Heart left ventricle (tissue), 16 donors: ENCODE measurements around the gene NEMP2. TPM values are rescaled to one million over a fixed set of nuclear protein-coding genes. Genes with fewer than 3 reads are reported as not detected.

Source experiments
- ATAC-seq, 4 donors: fragments of 200-7000 bp; cut with Tn5 transposase; one replicate each; pipeline ENCODE4 v1.9.1; 2020 to 2022; ENCODE audit warnings: moderate library complexity in 4 of 4, mild to moderate bottlenecking in 3 of 4, moderate number of reproducible peaks in 1 of 4
- DNase-seq, 5 donors: peaks; one replicate each; pipeline ENCODE4 v3.0.0-alpha.2; 2020
- H3K27ac ChIP-seq, 12 donors: fragments of 200-600 bp; sonication (generic) in 4 of 12; one replicate each; pipeline versions ENCODE4 v1.5.0 to v1.8.0; 2016 to 2022; ENCODE audit warnings: mild to moderate bottlenecking in 2 of 12
- H3K27me3 ChIP-seq, 9 donors: fragments of 200-600 bp; sonication (generic) in 2 of 9; one replicate each; pipeline versions ENCODE4 v1.5.1 to v1.8.0; 2016 to 2022; ENCODE audit warnings: mild to moderate bottlenecking in 3 of 9
- H3K36me3 ChIP-seq, 9 donors: fragments of 200-600 bp; sonication (generic) in 2 of 9; one replicate each; pipeline versions ENCODE4 v1.5.0 to v1.8.0; 2018 to 2022; ENCODE audit warnings: mild to moderate bottlenecking in 2 of 9
- H3K4me1 ChIP-seq, 12 donors: fragments of 200-600 bp; sonication (generic) in 4 of 12; one replicate each; pipeline versions ENCODE4 v1.5.0 to v1.8.0; 2016 to 2022; ENCODE audit warnings: mild to moderate bottlenecking in 3 of 12
- H3K4me3 ChIP-seq, 12 donors: fragments of 200-600 bp; sonication (generic) in 4 of 12; one replicate each; pipeline versions ENCODE4 v1.5.0 to v1.8.0; 2017 to 2022; ENCODE audit warnings: mild to moderate bottlenecking in 9 of 12, moderate library complexity in 4 of 12
- H3K9me3 ChIP-seq, 12 donors: fragments of 200-600 bp; sonication (generic) in 4 of 12; one replicate each; pipeline versions ENCODE4 v1.5.0 to v1.8.0; 2016 to 2022; ENCODE audit warnings: mild to moderate bottlenecking in 1 of 12
- POLR2A ChIP-seq, 2 donors: fragments of 450-650 bp; IDR thresholded peaks; one replicate each; pipeline ENCODE4 v1.6.1; 2017; ENCODE audit warnings: antibody characterized with exemption in 2 of 2, mild to moderate bottlenecking in 2 of 2, moderate library complexity in 2 of 2
- WGBS, 4 donors: extraction: QIAGEN DNeasy Blood & Tissue Kit in 2 of 4; methylation state at CpG; one replicate each; pipeline versions ENCODE4 v1.1.5 to v1.1.7; 2013 to 2018; 5-methylcytosine and 5-hydroxymethylcytosine counted together
- intact Hi-C, 10 donors: fragments of 100-400 bp; cut with DNase I; formaldehyde crosslinking; loops; one replicate each; pipeline versions ENCODE4 v1.11.1 to v1.14.2; 2022
- polyA plus RNA-seq, 2 donors: library from polyadenylated mRNA; stranded (reverse); fragments of 200-250 nt; gene quantifications; one replicate each; pipeline ENCODE4 v1.2.3, GENCODE V29; 2013
- total RNA-seq, 9 donors: library from RNA; depleted of rRNA in 2 of 9; stranded (reverse); fragments of >200 nt in 2 of 9; fragmentation: NEBNext Ultra II Directional in 3 of 9; extraction: Animal tissue kit (Norgen Biotek cat#: 25700) in 3 of 9; gene quantifications; one replicate each; pipeline versions ENCODE4 v1.1.0 to v1.2.4, GENCODE V29; 2016 to 2023
- TF ChIP-seq, protein P1 (sequence below), 12 donors: fragments of 200-600 bp; sonication (generic) in 4 of 12; IDR thresholded peaks; one replicate each; pipeline versions ENCODE4 v1.5.0 to v1.8.0; 2018 to 2022; ENCODE audit warnings: antibody characterized with exemption in 12 of 12, mild to moderate bottlenecking in 5 of 12
- donor health status: ischemic (EF 13 %, LVEDD 7.1; RV severe dilation, severe dysfunction).
- donor health status: healthy with polysubstance abuse.
- donor health status: DM: no; HTN: yes; CAD: no.
- donor health status: DM: no; HTN: no; CAD: no.
- donor health status: ischemic (EF 25% LVEDD 6.9; RV normal size, moderate dysfunction).
- donor health status: ischemic (EF 25% LVEDD 5.7; RV mildly dilated, moderate dysfunction).
- donor health status: healthy.
- donor health status: DM: yes; HTN: yes; CAD: no.
- donor health status: ischemic (EF 35%, LVEDD 5.7; RV mildly dilated, moderate dysfunction).
- donor health status: nonischemic (EF 11% LVEDD 7.7; RV severe dilation, severe dysfunction).
- donor health status: DM: yes; HTN: yes; CAD: no.
- donor health status: PGD.
- donor health status: ischemic (EF 29% LVEDD 5.4; RV normal size, mild dysfunction).
- donor health status: nonischemic (EF 23%, LVEDD 6.1; RV moderate dilation, normal function).

The NEMP2 gene
- total and polyA plus RNA-seq, 11 donors, result 0.42 to 4.6 (median 2.2) TPM

- 65 to 72% (median 69%) methylated on average over 3 of the region's 3 CpGs for WGBS, 4 donors
- peak overlapping the region in 9 of 12 donors; percentile 10 to 50 (median 36) for H3K27ac ChIP-seq
- DNase-seq (no peak), ATAC-seq (no peak)
- intact Hi-C loops, result no loop called here
- peaks cover 0 to 32% (median 22%) of the 10 kb centered on the region in 12 donors for H3K9me3 ChIP-seq
- TF ChIP-seq, protein P1, sequence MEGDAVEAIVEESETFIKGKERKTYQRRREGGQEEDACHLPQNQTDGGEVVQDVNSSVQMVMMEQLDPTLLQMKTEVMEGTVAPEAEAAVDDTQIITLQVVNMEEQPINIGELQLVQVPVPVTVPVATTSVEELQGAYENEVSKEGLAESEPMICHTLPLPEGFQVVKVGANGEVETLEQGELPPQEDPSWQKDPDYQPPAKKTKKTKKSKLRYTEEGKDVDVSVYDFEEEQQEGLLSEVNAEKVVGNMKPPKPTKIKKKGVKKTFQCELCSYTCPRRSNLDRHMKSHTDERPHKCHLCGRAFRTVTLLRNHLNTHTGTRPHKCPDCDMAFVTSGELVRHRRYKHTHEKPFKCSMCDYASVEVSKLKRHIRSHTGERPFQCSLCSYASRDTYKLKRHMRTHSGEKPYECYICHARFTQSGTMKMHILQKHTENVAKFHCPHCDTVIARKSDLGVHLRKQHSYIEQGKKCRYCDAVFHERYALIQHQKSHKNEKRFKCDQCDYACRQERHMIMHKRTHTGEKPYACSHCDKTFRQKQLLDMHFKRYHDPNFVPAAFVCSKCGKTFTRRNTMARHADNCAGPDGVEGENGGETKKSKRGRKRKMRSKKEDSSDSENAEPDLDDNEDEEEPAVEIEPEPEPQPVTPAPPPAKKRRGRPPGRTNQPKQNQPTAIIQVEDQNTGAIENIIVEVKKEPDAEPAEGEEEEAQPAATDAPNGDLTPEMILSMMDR (IDR thresholded peaks at IDR 0.05), result no peak
- no peak for TF ChIP-seq POLR2A (IDR thresholded peaks at IDR 0.05)
- peak overlapping the region in 9 of 12 donors; percentile 11 to 46 (median 19) for H3K4me3 ChIP-seq
- H3K36me3 ChIP-seq, result no peaks in the 10 kb centered on the region
- H3K4me1 ChIP-seq, result no peaks in the 10 kb centered on the region
- H3K27me3 ChIP-seq, result no peaks in the 10 kb centered on the region
Measured at GRCh38 chr2:190545093-190545492, 10.6 kb upstream of the NEMP2 start.

DNA sequence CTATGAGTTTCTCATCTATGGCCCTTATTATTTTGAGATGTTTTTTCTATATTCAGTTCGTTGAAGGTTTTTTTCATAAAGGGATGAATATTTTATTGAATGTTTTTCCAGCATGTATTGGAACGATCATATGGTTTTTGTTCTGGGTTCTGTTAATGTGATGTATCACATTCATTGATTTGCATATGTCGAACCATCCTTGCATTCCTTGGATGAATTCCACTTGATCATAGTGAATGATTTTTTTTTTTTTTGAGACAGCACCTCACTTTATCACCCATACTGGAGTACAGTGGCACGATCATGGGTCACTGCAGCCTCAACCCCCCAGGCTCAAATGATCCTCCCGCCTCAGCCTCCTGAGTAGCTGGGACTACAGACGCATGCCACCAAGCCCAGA is 5.5 kb upstream of the NEMP2 start:
- peaks cover 0 to 63% (median 32%) of the 10 kb centered on the region in 12 donors for H3K9me3 ChIP-seq
- intact Hi-C loops, result loop anchor here in 1 of 10 donors (5.0 kb wide), 1 partner anchor 37 kb away; no protein-coding TSS in a partner anchor
- H3K36me3 ChIP-seq, result no peaks in the 10 kb centered on the region
- no peak overlapping the region for H3K4me3 ChIP-seq
- ATAC-seq (no peak), DNase-seq (no peak)
- H3K27ac ChIP-seq, result no peak overlapping the region
- no peak for TF ChIP-seq POLR2A (IDR thresholded peaks at IDR 0.05)
- TF ChIP-seq, protein P1 (IDR thresholded peaks at IDR 0.05), result no peak
- H3K4me1 ChIP-seq, result peaks cover 0 to 11% (median 3%) of the 10 kb centered on the region in 12 donors
- 90 to 98% (median 96%) methylated on average over 6 of the region's 6 CpGs for WGBS, 4 donors
- H3K27me3 ChIP-seq, result no peaks in the 10 kb centered on the region

GRCh38 chr2:190538201-190538600 is 3.7 kb upstream of the NEMP2 start:
- Histone ChIP-seq H3K27me3 (no peaks in the 10 kb centered on the region), H3K4me1 (peaks cover 0 to 20% (median 8%) of the 10 kb centered on the region in 12 donors), H3K4me3 (no peak overlapping the region), H3K9me3 (peaks cover 0 to 63% (median 32%) of the 10 kb centered on the region in 12 donors), H3K27ac (no peak overlapping the region), H3K36me3 (no peaks in the 10 kb centered on the region)
- TF ChIP-seq, protein P1 (IDR thresholded peaks at IDR 0.05), result no peak
- no peak for TF ChIP-seq POLR2A (IDR thresholded peaks at IDR 0.05)
- no peak for DNase-seq
- ATAC-seq, result no peak
- intact Hi-C loops, result loop anchor here in 6 of 10 donors (5.0 to 10.0 kb wide), 5 partner anchors 34 to 257 kb away; partner anchors contain the start of gene NAB1 (in 3 of the 6)

DNA sequence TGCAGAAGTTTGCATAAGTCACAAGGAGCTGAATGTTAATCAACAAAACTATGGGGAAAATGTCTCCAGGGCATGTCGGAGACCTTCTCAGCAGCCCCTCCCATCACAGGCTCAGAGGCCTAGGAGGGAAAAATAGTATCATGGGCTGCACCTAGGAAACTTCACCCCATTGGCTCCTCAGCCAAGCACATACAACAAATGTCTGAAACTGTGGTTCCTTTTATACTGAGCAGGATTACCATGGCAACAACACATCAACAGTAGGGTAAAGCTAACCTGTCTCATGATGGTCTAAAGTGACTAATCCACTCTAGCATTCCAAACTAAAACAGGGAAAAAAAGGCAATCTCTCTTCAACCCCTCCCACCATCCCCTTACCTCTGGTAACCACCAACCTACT is 3.2 kb upstream of the NEMP2 start:
- H3K4me3 ChIP-seq, result no peak overlapping the region
- peaks cover 0 to 24% (median 8%) of the 10 kb centered on the region in 12 donors for H3K4me1 ChIP-seq
- WGBS, 4 donors, result 73 to 96% (median 91%) methylated on average over 1 of the region's 1 CpG
- H3K9me3 ChIP-seq, result peaks cover 0 to 63% (median 32%) of the 10 kb centered on the region in 12 donors
- TF ChIP-seq POLR2A (IDR thresholded peaks at IDR 0.05), result no peak
- TF ChIP-seq, protein P1 (IDR thresholded peaks at IDR 0.05), result no peak
- intact Hi-C loops, result loop anchor here in 6 of 10 donors (5.0 to 10.0 kb wide), 5 partner anchors 35 to 257 kb away; partner anchors contain the start of gene NAB1 (in 3 of the 6)
- H3K27ac ChIP-seq, result no peak overlapping the region
- no peak for ATAC-seq
- no peak for DNase-seq
- no peaks in the 10 kb centered on the region for H3K27me3 ChIP-seq
- no peaks in the 10 kb centered on the region for H3K36me3 ChIP-seq
